OCI-LY7 (cell line): ENCODE data around the gene MEP1A.
"Not testable (repeated sequence)": the region's sequence is repeated elsewhere in the genome, so short reads cannot be mapped to it uniquely, and the experiment has no call there.

Experiments
- CTCF ChIP-seq: fragments of 200-600 bp; sonication (generic); conservative IDR thresholded peaks from 2 replicates; pipeline ENCODE4 v1.5.1; 2014; ENCODE audit warnings: mild to moderate bottlenecking, antibody characterized with exemption, low read length, moderate library complexity, mixed read lengths
- EZH2phosphoT487 ChIP-seq: fragments of 200-600 bp; sonication (generic); IDR thresholded peaks from 2 replicates; pipeline ENCODE4 v1.6.1; 2018; ENCODE audit warnings: low read depth, borderline replicate concordance, mild to moderate bottlenecking, mixed run types, antibody characterized with exemption, low read length, moderate library complexity, mixed read lengths

- TF ChIP-seq CTCF, EZH2phosphoT487: not testable (repeated sequence)
Measured at GRCh38 chr6:46851576-46851975, 58.4 kb downstream of the MEP1A start.
